AG10803 (cell line): ENCODE measurements around the gene SLC1A5.
"Not testable (repeated sequence)": the region's sequence is repeated elsewhere in the genome, so short reads cannot be mapped to it uniquely, and the experiment has no call there.

ENCODE experiments used
- DNase-seq: peaks from one replicate; pipeline ENCODE4 v3.0.0; 2010; ENCODE audit warnings: low read depth
- H3K4me3 ChIP-seq: 2 replicates; pipeline ENCODE4 v1.5.1; 2011; ENCODE audit warnings: mild to moderate bottlenecking, low read length, control low read depth
- CTCF ChIP-seq: conservative IDR thresholded peaks from 2 replicates; pipeline ENCODE4 v1.5.1; 2011; ENCODE audit warnings: mild to moderate bottlenecking, low read length, control low read depth, inconsistent platforms

Gene SLC1A5

GRCh38 chr19:46766569-46767317 lies 21.7 kb downstream of the SLC1A5 start:
- DNase-seq, result no peak
- peak; percentile 64 for TF ChIP-seq CTCF
- H3K4me3 ChIP-seq, result no peak overlapping the region

GRCh38 chr19:46764817-46765291 lies 23.5 kb downstream of the SLC1A5 start:
- no peak for TF ChIP-seq CTCF
- no peak overlapping the region for H3K4me3 ChIP-seq
- DNase-seq, result no peak

DNA sequence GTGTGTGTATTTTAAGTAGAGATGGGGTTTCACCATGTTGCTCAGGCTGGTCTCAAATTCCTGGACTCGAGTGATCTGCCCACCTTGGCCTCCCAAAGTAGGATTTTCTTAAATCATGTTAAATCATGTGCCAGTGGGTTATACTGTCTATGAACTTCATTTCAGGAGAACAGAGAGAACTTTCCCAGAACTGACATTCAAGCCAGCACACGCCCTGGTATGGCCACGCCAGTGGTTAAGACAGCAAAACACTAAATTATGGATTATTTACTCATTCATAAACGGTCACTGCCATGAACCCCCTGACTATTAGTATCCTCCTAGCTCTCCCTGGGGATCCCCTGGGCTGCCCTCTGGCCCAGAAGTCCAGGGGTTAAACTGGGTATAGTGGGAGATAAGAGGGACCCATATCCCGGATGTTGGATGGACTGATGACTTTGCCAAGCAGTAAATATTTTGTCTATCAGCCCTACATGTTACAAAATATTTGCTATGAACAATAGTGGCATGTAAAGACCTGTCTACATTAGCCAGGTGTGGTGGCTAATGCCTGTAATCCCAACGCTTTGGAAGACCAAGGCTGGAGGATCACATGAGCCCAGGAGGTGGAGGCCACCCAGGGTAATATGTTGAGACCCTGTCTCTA lies 26.0 kb downstream of the SLC1A5 start:
- H3K4me3 ChIP-seq, result no peak overlapping the region
- no peak for TF ChIP-seq CTCF
- DNase-seq, result no peak

DNA sequence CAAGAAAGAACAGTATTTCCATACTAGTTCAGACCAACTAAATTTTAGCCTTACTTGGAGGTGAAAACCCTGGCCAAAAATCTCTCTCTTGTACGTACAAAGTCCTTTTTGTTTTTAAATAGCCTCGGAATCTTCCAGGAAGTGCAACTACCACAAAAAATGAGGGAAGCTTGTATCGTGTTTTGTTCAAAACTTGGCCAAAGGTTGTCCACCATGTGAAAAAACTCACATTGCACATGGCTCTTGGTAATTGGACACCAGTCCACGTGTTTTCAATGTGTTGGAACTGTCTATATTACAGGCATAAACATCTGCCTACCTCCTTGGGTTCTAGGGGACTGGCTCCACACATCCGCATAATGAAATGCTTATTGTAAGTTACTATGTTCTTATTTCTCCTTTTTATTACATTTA lies 27.0 kb downstream of the SLC1A5 start:
- peak; percentile 91 for DNase-seq
- H3K4me3 ChIP-seq, result no peak overlapping the region
- TF ChIP-seq CTCF, result no peak

- H3K4me3 ChIP-seq, result not testable (repeated sequence)
- DNase-seq, result peak; percentile 73
These were observed 27.5 kb downstream of the SLC1A5 start for GRCh38 chr19:46760897-46761296.

DNA sequence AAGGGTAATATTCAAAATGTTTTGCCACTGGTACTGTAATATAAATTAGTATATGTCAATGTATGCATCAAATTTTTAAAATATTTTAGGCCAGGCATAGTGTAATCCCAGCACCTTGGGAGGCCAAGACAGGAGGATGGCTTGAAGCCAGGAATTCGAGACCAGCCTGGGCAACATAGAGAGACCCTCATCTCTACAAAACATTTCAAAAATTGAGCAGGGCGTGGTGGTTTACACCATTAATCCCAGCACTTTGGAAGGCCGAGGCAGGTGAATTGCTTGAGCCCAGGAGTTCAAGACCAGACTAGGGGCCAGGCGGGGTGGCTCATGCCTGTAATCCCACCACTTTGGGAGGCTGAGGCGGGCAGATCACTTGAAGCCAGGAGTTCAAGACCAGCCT lies 28.0 kb downstream of the SLC1A5 start:
- no peak for DNase-seq
- no peak for TF ChIP-seq CTCF
- no peak overlapping the region for H3K4me3 ChIP-seq

DNA sequence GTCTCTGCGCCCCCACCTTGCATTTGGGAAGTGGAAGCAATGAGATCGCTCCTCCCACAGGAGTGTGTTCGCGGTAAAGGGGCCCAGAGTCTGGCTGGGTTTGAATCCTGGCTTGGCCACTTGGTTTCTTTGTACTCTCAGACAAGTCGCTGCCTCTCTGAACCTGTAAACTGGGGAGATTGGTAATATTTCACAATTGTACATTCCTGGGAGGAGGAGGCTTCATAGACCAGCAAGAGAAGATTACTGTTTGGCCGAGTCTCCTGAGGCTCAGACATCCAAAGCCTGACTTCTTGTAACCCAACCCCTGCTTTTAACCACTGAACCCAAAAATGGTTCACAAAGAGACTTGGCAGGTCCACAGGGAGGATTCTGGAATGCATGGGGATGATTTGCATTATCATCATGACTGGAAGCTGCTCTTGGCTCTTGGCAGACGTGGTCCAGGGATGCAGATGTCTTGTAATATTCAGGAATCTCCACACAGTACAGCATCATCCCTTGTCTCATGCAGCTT lies 28.5 kb downstream of the SLC1A5 start:
- 0 out of 2 replicates have a peak overlapping the region, but pooled peaks have one; percentile 2 for H3K4me3 ChIP-seq
- DNase-seq, result peak; percentile 100
- no peak for TF ChIP-seq CTCF
